ENCODE results near the gene ALKBH8.
"Not testable (repeated sequence)": the region's sequence is repeated elsewhere in the genome, so short reads cannot be mapped to it uniquely, and the experiment has no call there.

Gene ALKBH8

DNA sequence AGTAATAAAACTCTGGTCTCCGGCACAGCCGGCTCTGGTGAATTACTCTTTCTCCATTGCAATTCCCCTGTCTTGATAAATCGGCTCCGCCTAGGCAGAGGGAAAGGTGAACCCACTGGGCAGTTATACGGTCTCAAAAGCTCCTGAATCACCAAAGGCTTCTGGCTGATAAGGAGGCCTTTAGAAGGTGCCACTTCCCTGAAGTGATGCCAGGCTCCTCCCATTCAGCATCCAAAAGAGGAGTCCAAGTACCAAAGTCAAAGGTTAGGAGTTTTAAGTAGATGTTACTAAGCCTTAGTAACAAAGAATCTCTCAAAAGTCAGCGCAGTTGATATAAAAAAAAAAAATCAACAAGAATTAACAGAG lies 11.8 kb upstream of the ALKBH8 start:
- DNase-seq = no peak

GRCh38 chr11:107576497-107577345 lies 11.2 kb upstream of the ALKBH8 start:
- not testable (repeated sequence) for DNase-seq

DNA sequence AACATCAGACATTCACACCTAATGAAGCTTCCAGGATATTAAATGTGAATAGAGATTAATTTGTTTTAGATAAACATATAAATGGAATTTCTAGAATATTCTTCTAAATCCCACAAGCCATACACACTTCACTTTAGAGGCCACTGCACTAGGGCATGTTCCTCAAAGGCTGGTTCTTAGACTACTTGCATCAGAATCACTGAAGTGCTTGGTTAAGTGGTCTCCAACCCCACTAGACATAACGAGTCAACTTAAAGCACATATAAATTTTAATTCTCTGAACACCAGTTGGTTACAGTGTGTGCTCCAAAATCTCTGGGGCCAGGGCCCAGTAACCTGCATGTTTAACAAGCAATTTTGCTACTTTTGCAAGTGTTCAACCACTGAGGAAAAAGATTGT lies 7.9 kb upstream of the ALKBH8 start:
- DNase-seq = no peak

DNA sequence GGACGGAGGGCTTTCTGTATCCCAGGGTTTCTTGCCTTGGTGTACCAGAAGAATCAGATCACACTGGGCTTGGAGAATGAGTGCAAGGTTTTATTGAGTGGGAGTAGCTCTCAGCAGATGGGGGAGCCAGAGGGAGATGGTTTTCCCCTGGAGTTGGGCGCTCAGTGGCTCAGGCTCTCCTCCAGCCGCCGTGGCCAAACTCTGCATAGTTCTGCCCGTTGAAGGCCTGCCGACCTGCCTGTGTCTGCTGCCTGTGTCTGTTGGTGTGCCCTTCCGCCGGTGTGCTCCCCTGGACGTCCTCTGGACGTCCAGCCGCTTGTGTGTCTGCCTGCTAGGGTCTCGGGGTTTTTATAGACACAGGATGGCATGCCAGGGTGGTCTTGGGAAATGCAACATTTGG lies 4.5 kb upstream of the ALKBH8 start:
- DNase-seq = no peak

- DNase-seq = no peak
These were observed 2.3 kb upstream of the ALKBH8 start for GRCh38 chr11:107567739-107568335.

DNA sequence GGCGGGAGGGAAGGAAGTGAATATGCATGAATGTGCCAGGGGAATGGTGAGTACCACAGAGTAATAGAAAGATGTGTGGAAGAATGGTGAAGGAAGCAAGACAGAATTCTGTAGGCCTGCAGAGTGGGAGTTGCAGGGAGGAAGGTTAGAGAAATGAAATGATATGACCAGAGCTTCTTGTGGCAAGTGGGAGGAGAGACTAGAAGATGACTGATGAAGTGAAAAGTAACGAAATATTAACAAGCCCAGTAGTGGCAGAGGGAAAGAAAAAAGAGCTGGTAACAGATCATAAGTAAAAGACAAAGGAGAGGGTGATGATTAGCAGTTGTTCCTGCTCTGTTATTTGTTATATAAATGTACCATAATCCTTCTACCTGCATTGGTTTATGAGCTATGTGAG lies 1.0 kb upstream of the ALKBH8 start:
- DNase-seq = no peak

GRCh38 chr11:107565955-107566501 lies 493 bp upstream of the ALKBH8 start:
- not testable (repeated sequence) for DNase-seq

GRCh38 chr11:107564877-107565218 lies 687 bp downstream of the ALKBH8 start:
- DNase-seq = peak; percentile 14

GRCh38 chr11:107563702-107564101 lies 1.8 kb downstream of the ALKBH8 start:
- DNase-seq = no peak

DNA sequence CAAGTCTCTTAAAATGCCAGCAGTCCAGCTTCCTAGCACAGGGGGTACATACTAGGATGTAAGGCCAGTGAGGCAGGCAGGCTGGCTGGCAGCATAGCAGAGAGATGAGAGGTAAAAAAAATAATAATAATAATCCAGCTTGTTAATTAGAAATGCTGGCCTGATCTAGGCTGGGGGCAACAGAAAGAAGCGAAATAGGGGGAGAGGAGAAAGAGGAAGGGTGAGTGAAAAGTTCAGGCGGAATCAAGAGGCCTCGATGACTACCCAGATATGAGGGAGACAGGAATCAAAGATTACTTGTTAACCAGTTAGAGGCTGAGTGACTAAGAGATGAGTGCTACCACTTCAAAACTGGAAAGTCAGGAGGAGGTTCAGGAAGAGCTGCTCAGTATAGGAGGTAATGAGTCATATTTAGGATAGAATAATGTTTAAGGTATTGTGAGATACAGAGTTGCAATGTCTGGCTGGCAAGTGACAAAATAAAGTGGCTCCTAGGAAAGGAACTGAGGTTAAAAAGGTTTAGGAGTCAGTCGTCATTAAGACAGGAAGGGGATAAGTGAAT lies 2.8 kb downstream of the ALKBH8 start:
- no peak for DNase-seq

DNA sequence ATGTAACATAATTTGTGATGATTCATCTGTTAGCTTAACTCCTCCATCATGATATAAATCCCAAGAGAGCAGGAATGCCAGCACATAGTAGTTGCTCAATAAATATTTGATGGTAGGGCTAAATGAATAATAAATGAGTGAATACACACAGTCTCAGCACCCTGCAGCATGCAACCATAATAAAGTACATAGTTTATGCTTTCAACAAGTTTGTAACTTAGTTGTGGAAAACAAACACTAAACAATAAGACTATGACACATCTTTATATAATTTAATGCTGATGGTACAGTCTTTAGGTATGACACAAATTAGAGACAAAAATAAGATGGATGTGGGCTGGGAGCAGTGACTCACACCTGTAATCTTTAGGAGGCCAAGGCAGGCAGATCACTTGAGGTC lies 3.8 kb downstream of the ALKBH8 start:
- DNase-seq = no peak

DNA sequence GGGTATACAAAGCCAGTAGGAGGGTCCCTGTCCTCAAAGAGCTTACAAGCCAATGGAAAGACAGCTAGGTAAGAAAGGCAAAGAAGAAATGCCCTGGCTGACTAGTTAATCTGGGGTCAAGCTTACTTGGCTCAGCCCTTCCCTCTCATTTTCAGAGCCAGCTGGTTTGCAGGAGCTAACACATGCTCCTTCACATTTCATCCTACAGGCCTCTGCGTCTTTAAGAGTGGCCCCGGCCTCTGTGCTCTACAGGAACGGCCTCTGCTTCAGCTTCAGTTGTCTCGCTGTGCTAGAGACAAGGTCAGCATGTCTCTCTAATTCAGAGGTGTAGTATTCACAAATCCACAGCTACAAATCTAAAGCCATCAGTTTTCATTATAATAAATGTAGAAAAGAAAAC lies 15.2 kb downstream of the ALKBH8 start:
- DNase-seq = no peak

- no peak for DNase-seq
These were observed 15.6 kb downstream of the ALKBH8 start for GRCh38 chr11:107549954-107550285.

DNA sequence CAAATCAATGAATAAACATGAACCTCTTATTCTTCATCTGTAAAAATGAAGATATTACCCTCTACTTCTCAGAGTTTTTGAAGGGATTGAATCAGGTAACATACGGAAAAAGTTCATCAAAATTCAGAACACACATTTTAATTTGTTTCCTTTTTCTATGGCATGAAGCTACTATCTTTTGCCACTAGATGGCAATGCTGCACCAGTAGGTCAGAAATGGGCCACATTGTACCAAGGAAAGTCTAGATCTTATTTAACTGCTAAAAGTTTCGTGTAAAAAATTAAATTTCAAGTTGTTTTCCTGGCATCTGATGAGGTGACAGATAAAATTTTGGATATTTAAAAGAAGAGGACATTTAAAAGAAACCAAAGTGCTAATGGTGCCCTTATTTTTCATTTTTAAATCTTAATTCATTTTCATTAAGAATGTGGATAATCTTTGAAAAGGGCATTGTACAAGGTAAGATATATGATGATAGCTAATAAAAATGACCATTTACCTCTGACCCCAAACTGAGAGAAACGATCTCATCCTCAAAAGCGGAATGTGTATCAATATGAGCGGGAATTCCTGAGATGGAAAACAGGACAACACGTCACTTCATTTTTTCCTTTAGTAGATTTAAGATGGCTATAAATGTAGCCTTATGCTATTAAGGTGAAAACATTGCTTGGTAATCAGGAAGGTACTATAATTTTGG lies 16.1 kb downstream of the ALKBH8 start:
- no peak for DNase-seq

DNA sequence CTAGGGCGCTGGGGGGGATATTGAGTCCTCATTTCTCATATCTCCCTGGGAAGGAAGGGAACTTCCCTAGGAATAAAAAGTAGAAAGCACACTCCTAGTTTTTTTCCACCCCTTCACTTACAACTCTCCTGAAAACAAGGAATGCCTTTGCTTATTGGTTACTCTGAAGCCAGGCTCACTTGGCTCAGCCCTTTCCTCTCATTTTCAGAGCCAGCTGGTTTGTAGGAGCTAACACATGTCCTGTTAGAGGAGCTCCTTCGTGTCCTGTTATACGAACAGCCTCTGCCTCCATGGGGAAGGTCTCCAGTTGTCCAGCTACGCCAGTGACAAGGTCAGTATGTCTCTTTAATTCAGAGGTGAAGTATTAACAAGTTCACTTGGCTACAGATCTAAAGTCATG lies 17.6 kb downstream of the ALKBH8 start:
- no peak for DNase-seq

- no peak for DNase-seq
These were observed 20.4 kb downstream of the ALKBH8 start for GRCh38 chr11:107545101-107545514.

- DNase-seq = no peak
These were observed 26.7 kb downstream of the ALKBH8 start for GRCh38 chr11:107538821-107539220.

DNA sequence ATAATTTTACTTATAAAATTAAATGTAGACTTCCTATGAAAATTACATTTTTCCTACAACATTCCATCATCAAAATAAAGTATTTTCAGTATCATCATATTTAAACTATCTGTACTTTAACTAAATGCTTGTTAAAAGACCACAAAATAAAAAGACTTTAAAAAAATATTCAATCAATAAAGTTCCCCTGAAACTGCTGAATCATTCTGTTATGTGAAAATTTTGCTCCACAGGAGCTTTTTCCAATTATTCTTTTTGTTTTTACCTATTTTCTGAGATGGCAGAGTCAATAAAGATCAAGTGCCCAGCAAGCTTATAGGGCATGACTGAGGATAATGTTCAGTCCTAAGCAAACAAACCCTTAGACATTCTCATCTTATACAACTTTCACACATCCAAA lies 27.3 kb downstream of the ALKBH8 start:
- DNase-seq = no peak

- not testable (repeated sequence) for DNase-seq
These were observed 28.4 kb downstream of the ALKBH8 start for GRCh38 chr11:107537155-107537554.

GRCh38 chr11:107526197-107526596 lies 39.3 kb downstream of the ALKBH8 start:
- no peak for DNase-seq

DNA sequence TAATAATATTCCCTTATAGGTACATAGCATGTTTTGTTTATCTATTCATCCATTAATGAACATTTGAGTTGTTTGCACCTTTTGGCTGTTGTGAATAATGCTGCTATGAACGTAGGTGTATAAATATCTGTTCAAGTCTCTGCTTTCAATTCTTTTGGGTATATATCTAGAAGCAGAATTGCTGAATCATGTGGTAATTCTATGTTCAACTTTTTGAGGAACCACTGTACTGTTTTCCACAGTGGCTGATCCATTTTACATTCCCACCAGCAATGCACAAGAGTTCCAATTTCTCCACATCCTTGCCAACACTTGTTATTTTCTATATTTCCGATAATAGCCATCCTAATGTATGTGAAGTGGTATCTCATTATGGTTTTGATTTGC lies 56.7 kb downstream of the ALKBH8 start:
- DNase-seq = no peak

- DNase-seq = no peak
These were observed 57.2 kb downstream of the ALKBH8 start for GRCh38 chr11:107508201-107508857.

All from right kidney (tissue), 1 donor.